GM23338 (cell line): ENCODE data around the gene LRRC38.

Source experiments
- CREB1 ChIP-seq: fragments of 250-450 bp; sonication (Bioruptor Pico); IDR thresholded peaks from 2 replicates; pipeline ENCODE4 v1.5.0; 2020; ENCODE audit warnings: low read depth, mild to moderate bottlenecking, moderate library complexity
- ETS1 ChIP-seq: IDR thresholded peaks from 2 replicates; pipeline ENCODE4 v1.6.1; 2016; ENCODE audit warnings: antibody characterized with exemption
- EZH2 ChIP-seq: fragments of 200-600 bp; sonication (generic); IDR thresholded peaks from one replicate; pipeline ENCODE4 v1.8.0; 2017; ENCODE audit warnings: antibody characterized with exemption, mild to moderate bottlenecking, low read depth; ENCODE audit not compliant: unreplicated experiment
- EZH2phosphoT487 ChIP-seq: fragments of 200-600 bp; sonication (generic); IDR thresholded peaks from one replicate; pipeline ENCODE4 v1.8.1; 2018; ENCODE audit warnings: antibody characterized with exemption; ENCODE audit not compliant: unreplicated experiment
- JUNB ChIP-seq: IDR thresholded peaks from one replicate; pipeline ENCODE4 v1.6.1; 2016; ENCODE audit warnings: antibody characterized with exemption; ENCODE audit not compliant: unreplicated experiment
- POLR2AphosphoS5 ChIP-seq: IDR thresholded peaks from 2 replicates; pipeline ENCODE4 v1.6.1; 2016; ENCODE audit warnings: antibody characterized with exemption, low read depth
- REST ChIP-seq: IDR thresholded peaks from one replicate; pipeline ENCODE4 v1.6.1; 2018; ENCODE audit warnings: antibody characterized with exemption; ENCODE audit not compliant: unreplicated experiment
- TF ChIP-seq, protein P1 (sequence below), 2 experiments: fragments of 200-600 bp in 1 of 2; sonication (generic) in 1 of 2; conservative IDR thresholded peaks; 2 replicates each; pipeline versions ENCODE4 v1.5.1 to v1.6.1; 2016 to 2017; ENCODE audit warnings: antibody characterized with exemption in 2 of 2, low read depth in 2 of 2, mild to moderate bottlenecking in 2 of 2, moderate library complexity in 1 of 2

GRCh38 chr1:13546791-13547190 is 33.0 kb upstream of the LRRC38 start:
- TF ChIP-seq EZH2phosphoT487 (no peak), POLR2AphosphoS5 (no peak), EZH2 (no peak), JUNB (no peak), CREB1 (CRISPR knock-in tag) (no peak), REST (no peak), ETS1 (no peak)
- TF ChIP-seq, protein P1, sequence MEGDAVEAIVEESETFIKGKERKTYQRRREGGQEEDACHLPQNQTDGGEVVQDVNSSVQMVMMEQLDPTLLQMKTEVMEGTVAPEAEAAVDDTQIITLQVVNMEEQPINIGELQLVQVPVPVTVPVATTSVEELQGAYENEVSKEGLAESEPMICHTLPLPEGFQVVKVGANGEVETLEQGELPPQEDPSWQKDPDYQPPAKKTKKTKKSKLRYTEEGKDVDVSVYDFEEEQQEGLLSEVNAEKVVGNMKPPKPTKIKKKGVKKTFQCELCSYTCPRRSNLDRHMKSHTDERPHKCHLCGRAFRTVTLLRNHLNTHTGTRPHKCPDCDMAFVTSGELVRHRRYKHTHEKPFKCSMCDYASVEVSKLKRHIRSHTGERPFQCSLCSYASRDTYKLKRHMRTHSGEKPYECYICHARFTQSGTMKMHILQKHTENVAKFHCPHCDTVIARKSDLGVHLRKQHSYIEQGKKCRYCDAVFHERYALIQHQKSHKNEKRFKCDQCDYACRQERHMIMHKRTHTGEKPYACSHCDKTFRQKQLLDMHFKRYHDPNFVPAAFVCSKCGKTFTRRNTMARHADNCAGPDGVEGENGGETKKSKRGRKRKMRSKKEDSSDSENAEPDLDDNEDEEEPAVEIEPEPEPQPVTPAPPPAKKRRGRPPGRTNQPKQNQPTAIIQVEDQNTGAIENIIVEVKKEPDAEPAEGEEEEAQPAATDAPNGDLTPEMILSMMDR (conservative IDR thresholded peaks at IDR 0.05; ENCODE audit: low read depth in 2 of 2) = no peak
